ENCODE results near the gene ODF2L.

GRCh38 chr1:86435327-86435726 is 39.2 kb upstream of the ODF2L start:
- TF ChIP-seq, protein P1, sequence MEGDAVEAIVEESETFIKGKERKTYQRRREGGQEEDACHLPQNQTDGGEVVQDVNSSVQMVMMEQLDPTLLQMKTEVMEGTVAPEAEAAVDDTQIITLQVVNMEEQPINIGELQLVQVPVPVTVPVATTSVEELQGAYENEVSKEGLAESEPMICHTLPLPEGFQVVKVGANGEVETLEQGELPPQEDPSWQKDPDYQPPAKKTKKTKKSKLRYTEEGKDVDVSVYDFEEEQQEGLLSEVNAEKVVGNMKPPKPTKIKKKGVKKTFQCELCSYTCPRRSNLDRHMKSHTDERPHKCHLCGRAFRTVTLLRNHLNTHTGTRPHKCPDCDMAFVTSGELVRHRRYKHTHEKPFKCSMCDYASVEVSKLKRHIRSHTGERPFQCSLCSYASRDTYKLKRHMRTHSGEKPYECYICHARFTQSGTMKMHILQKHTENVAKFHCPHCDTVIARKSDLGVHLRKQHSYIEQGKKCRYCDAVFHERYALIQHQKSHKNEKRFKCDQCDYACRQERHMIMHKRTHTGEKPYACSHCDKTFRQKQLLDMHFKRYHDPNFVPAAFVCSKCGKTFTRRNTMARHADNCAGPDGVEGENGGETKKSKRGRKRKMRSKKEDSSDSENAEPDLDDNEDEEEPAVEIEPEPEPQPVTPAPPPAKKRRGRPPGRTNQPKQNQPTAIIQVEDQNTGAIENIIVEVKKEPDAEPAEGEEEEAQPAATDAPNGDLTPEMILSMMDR (IDR thresholded peaks at IDR 0.05): no peak
- no peak for TF ChIP-seq ZFX (IDR thresholded peaks at IDR 0.05; ENCODE audit: borderline replicate concordance)
